DMS 273 treated with DMSO at 0.1 percent for 48 hours (cell line): ENCODE measurements around the gene ATXN2.

Experiments
- DNase-seq: peaks from one replicate; lab custom pipeline; 2025; lab: John Stamatoyannopoulos, UW

Gene ATXN2

DNA sequence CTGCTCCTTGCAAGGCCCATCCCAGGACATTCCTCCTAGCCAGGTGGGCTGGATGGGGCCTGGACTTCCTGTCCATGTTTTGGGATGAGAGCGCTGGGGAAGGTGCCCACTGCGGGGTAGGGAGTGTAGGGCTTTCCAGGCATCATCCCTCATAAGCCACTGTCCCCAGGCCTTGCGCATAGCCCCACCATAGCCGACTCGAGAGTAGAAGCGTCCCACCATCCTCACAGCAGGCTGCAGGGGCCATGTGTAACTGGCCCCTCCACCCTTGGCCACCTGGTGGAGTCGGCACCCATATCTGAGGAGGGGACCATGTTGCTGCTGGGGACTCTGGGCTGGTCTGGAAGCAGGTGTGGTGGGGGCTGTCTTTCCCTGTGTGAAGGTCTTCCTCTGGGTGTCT is 162.8 kb downstream of the ATXN2 start:
- DNase-seq: no peak

DNA sequence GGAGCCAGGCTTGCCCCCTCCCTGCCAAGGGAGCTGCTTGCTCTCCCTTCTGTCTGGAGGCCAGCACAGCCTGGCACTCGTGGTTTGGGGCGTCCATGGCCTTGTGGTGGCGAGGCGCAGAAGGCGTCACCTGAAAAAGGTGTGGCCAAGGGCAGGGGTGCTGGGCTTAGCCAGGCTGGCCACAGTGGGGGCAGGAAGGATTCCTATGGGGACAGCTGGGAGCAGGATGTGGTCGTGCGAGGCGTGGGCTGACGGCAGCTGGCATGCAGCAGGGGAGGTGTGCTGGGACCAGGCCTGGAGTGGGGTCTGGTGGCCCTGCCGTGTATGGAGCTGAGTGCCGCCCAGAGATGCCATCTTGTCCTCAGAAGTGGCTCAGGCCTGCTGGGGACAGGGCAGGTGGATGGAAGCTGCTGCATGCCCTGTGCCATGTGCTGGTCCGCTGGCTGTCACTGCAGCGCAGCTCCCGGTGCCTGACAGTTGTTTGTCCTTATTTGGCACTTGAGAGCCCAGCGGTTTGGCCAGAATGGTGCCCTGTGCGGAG is 163.4 kb downstream of the ATXN2 start:
- DNase-seq: no peak

DNA sequence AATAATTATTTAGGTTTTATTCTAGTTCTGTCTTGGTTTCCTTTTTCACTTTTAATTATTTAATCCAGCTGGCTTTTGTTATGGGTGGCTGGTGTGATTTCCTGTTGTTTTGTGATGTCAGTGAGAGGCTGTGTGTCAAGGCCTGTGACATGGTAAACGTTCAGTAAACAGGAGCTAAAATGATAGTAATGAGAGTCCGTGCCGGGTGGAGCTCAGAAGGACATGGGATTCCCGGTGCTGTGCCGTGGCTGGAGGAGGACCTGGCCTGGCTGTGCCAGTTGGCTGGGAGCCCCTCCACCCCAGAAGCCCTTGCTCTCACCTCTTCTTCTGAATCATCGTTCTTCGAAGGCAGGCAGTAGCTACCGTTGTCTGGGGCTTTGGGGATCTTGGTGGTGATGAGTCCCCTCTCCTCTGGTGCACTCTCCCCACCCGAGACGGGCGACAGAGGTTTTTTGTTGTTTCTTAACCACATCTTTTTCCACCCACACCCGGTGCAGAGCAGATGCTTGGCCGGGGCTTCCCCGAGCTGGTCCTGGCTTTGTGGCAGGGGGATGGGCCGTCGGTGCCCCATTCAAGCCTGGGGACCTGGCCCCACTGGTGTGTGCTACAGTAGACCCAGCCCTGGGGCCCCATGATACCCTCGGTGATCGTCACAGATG is 164.3 kb downstream of the ATXN2 start:
- DNase-seq: no peak

DNA sequence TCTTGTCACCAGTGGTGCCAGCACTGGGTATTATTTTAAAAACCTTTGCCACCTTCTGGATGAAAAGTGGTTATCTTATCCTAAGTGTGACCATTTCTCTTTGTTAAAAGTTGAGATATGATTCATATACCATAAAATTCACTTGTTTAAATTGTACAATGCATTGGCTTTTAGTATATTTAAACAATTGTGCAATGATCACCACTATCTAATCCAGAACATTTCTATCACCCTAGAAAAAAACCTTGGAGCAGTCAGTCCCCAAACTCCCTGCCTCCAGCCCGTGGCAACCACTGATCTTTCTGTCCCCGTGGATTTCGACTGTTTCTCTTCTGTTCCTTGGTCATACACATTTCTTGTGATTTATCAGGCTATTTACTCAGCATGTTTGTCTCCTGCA is 165.1 kb downstream of the ATXN2 start:
- no peak for DNase-seq

DNA sequence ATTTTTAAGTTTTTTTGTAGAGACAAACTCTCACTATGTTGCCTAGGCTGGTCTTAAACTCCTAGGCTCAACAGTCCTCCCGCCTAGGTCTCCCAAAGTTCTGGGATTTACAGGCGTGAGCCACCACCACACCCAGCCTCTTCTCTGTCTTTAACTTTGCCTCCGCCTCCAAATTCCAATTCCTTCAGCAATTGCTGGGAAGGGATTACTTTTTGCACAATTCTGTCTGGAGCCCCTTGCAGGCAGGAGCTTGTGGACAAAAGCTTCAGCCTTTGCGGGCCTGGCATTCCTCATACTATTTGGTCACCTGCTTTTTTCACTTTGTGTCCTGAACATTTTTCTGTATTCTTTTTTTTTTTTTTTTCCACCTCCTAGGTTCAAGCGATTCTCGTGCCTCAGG is 167.3 kb downstream of the ATXN2 start:
- DNase-seq: no peak

- DNase-seq: no peak
Observed at GRCh38 chr12:111430433-111431353, 168.4 kb downstream of the ATXN2 start.

- no peak for DNase-seq
Observed at GRCh38 chr12:111429828-111430432, 169.2 kb downstream of the ATXN2 start.

DNA sequence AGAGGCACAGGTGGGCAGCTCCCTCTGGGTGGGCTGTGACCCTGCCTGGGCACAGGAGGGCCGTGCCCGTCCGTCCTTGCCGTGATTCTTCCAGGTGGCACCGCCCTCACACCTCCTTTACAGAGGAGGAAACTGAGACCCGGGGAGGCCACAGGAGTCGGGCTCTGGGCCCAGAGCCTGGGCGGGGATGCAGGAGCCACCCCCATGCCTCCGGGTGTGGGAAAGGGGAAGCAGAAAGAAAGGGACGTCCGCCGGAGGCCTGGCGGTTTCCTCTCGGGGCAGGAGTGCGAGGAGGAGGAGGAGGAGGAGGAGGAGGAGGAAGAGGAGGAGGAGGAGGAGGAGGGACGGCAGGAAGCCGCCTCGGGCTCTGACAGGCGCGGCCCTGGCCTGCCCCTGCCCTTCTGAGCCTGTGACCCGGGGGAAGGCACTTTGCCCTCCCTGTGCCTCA is 170.4 kb downstream of the ATXN2 start:
- no peak for DNase-seq

DNA sequence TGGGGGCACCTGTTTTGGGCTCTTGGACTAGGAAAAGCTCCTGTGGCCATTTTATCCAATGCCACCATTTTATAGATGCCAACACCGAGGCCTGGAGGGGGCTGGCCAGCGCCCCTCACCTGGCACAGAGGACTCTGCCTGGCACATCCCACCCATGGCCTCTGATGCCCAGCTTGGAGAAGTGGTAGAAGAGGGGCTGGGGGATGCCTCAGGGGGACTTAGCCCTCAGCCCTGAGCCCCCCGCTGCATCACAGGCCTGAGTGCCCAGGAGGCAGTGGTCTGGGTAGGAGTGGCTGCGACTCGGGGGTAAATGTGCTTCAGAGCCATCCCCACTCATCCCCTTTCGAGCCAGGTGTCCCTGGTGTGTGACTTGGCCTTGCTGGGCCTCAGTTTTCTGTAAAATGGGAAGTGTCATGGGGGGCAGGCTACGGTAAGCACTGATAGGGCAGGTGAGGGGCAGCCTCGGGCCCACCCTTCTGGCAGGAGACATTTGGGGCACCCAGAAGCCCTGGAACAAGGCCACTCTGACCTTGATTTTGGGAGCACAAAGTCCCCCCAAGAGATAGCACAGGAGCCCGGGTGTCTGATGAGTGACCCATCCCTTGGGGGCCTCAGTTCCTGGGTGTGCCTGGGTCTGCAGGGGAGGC is 170.9 kb downstream of the ATXN2 start:
- DNase-seq: no peak

- no peak for DNase-seq
Observed at GRCh38 chr12:111427417-111428074, 171.6 kb downstream of the ATXN2 start.

GRCh38 chr12:111426344-111427185 is 172.6 kb downstream of the ATXN2 start:
- DNase-seq: no peak

GRCh38 chr12:111425655-111426054 is 173.5 kb downstream of the ATXN2 start:
- no peak for DNase-seq

DNA sequence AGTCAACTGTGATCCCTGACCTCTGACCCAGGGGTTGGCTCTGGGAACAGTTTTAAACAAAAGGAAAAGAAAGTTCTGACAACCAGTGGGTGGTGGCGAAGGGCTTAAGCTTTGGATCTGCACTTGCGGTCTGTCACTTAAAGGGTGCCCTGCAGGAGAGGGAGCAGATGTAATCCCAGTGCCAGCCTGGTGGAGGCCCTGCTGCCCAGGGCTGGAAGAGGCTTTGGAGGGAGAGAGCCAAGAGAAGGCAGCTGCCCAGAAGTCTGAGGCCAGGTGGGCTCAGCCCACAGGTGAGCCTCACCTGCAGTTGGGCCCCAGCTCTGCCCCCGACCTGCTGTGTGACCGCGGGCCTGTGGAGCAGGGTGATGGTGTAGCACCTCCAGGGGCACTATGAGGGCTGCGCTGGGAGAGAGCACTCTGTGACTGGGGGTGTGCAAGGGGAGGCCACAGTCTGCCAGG is 174.3 kb downstream of the ATXN2 start:
- no peak for DNase-seq

GRCh38 chr12:111424189-111424792 is 174.8 kb downstream of the ATXN2 start:
- no peak for DNase-seq

DNA sequence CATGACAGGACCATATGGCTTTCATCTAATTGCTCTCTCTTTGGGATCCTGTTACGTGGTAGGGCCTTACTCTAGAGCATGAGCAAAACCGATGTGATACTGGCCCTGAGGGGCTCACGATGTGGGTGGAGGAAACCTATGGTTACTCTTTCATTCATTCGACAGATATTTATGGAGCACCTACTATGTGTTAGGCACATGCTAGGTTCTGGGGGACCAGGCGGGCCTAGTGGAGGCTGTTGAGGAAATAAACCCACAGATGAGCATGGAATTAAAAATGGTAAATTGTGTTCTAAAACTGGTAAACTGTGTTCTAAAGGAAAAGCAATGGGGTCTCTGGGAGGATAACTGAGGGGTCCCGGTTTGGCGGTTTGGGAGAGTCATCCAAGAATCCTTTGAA is 178.6 kb downstream of the ATXN2 start:
- DNase-seq: no peak

GRCh38 chr12:111419784-111420183 is 179.3 kb downstream of the ATXN2 start:
- no peak for DNase-seq

- DNase-seq: no peak
Observed at GRCh38 chr12:111418594-111418880, 180.6 kb downstream of the ATXN2 start.

DNA sequence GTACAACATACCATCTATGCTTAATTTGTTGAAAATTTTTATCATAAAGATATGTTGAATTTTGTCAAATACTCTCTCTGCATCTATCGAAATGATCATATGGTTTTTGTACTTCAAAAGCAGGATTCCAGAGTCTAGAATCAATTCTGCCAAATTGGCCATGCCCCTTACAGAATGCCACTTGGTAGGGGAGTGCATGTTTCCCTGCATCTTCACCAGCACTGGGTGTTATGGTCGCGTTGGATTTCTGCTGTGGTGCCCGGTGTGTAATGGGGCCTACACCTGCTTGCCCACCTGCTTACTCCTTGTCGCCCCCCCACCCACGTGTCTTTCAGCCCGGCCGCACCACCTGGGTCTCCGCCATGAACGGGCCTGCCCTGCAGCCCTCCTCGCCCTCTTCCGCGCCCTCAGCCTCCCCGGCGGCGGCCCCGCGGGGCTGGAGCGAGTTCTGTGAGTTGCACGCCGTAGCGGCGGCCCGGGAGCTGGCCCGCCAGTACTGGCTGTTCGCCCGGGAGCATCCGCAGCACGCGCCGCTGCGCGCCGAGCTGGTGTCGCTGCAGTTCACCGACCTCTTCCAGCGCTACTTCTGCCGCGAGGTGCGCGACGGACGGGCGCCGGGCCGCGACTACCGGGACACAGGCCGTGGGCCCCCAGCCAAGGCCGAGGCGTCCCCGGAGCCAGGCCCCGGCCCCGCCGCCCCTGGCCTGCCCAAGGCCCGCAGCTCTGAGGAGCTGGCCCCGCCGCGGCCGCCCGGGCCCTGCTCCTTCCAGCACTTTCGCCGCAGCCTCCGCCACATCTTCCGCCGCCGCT is 181.1 kb downstream of the ATXN2 start:
- no peak for DNase-seq

DNA sequence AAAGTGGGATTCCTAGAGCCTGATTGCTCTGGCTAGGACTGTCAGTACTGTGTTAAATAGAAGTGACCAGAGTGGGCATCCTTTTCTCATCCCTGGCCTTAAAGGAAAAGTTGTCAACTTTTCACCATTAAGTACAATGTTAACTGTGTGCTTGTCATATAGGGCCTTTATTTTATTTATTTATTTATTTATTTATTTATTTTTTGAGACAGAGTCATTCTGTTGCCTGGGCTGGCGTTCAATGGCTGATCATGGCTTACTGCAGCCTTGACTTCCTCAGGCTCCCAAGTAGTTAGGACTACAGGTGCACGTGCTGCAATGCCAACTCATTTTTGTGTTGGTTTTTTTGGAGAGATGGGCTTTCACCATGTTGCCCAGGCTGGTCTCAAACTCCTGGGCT is 181.8 kb downstream of the ATXN2 start:
- DNase-seq: no peak
